ENCODE results near the gene BID. TPM values are rescaled to one million over a fixed set of nuclear protein-coding genes. Genes with fewer than 3 reads are reported as not detected.

BID gene
- total RNA-seq, 2 donors from 2014 or later, result 11.8 to 13.0 TPM

DNA sequence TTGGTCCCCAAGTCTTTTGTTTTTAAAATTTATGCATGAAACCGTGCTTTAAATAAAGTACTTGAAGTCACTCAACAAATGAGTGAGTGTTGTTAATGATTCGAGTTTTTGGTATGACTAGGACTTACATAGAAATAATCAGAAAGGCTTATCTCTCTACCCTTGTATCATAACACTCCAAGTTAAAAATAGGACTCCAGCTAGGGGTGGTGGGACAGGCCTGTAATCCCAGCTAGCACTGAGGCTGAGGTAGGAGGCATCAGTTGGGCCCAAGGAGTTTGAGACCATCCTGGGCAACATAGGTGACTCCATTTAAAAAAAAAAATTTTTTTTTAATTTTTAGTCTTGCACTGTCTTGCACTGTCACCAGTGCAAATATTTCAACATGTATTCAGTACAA lies 80.1 kb downstream of the BID start:
- no peak for DNase-seq (ENCODE audit: low spot score)
- intact Hi-C loops (cut with DNase I), result no loop called here

DNA sequence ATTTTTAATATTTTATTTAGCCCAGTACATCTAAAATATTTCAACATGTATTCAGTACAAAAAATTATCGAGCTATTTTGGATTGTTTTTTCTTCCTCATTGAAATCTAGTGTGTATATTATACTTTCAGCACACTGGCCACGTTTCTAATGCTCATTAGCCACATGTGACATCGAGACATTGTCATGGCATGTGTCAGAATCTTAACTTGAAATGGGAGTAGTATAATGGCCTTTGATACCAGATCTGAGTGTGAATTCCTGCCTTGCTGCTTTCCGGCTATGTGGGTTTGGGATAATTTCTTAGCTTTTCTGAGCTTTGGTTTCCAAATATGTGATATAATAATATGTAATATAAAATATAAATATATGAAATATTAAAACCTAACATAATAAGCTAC lies 81.4 kb downstream of the BID start:
- no peak for DNase-seq (ENCODE audit: low spot score)
- intact Hi-C loops (cut with DNase I), result no loop called here

- no peak for DNase-seq (ENCODE audit: low spot score)
These were observed 90.0 kb downstream of the BID start for GRCh38 chr22:17684245-17684644.

More at GRCh38 chr22:17684245-17684644, 90.0 kb downstream of the BID start:
- intact Hi-C loops (cut with DNase I), result loop anchor here in 1 of 2 donors (5.0 kb wide), 1 partner anchor 353 kb away; no protein-coding TSS in a partner anchor

Small RNA genes within 50 kb of the gene (microRNA-seq; reads per million reads assigned to microRNA genes)
- gene MIR3198-1 (ENCODE audit: borderline microRNAs expressed in 2 of 2), result 0 reads per million in 2 donors

Other genes with a start within 250 kb of the BID start
- gene SLC25A18, start 211.0 kb downstream of the BID start, total RNA-seq, result 1 to 10 TPM in 1 of 2 donors, under 1 TPM in 1; 0.76 to 1.2 TPM
- 100 to 1,000 TPM; 116 to 126 TPM for gene ATP6V1E1, start 145.7 kb downstream of the BID start, total RNA-seq
- 10 to 100 TPM; 28.9 to 34.7 TPM for gene BCL2L13, start 135.7 kb downstream of the BID start, total RNA-seq